IPS-18a (cell line): ENCODE data around the gene SLCO3A1.

Experiments
- H3K27ac ChIP-seq: one replicate; pipeline ENCODE4 v1.5.1; 2013; ENCODE audit warnings: low read length
- H3K27me3 ChIP-seq: one replicate; pipeline ENCODE4 v1.6.1; 2013; ENCODE audit warnings: mild to moderate bottlenecking, low read length; ENCODE audit not compliant: control insufficient read depth, insufficient read depth
- H3K36me3 ChIP-seq: one replicate; pipeline ENCODE4 v1.6.1; 2013; ENCODE audit warnings: low read depth, low read length; ENCODE audit not compliant: control insufficient read depth
- H3K4me1 ChIP-seq: one replicate; pipeline ENCODE4 v1.6.1; 2013; ENCODE audit warnings: low read depth, low read length; ENCODE audit not compliant: control insufficient read depth
- H3K4me3 ChIP-seq: one replicate; pipeline ENCODE4 v1.5.1; 2013; ENCODE audit warnings: low read length
- H3K9ac ChIP-seq: one replicate; pipeline ENCODE4 v1.6.1; 2013; ENCODE audit warnings: mild to moderate bottlenecking, low read length, moderate library complexity
- H3K9me3 ChIP-seq: one replicate; pipeline ENCODE4 v1.6.1; 2013; ENCODE audit warnings: low read depth, low read length; ENCODE audit not compliant: control insufficient read depth

SLCO3A1 gene

DNA sequence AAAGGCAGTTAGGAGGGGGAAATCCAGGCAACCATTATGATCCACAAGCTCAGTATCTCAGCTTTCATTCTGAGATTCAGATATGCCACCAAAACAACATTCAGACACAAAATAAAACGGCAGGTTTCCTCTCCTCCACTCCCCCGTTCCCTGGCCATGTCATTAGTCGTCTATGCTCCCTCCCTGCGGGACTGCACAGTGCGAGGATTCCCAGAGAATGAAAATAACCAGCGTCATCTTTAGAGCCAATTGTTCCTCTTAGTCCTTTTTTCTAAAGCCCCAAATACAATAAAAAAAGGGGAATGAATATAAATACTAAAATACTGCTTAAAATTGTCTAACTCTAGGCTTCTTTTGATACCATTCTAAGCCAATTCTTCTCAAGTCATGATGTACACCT is 7.8 kb upstream of the SLCO3A1 start:
- no peaks in the 10 kb centered on the region for H3K36me3 ChIP-seq
- H3K4me1 ChIP-seq, result no peaks in the 10 kb centered on the region
- no peak overlapping the region for H3K4me3 ChIP-seq
- H3K9me3 ChIP-seq, result no peaks in the 10 kb centered on the region
- H3K27ac ChIP-seq, result no peak overlapping the region
- no peak overlapping the region for H3K9ac ChIP-seq
- no peaks in the 10 kb centered on the region for H3K27me3 ChIP-seq

DNA sequence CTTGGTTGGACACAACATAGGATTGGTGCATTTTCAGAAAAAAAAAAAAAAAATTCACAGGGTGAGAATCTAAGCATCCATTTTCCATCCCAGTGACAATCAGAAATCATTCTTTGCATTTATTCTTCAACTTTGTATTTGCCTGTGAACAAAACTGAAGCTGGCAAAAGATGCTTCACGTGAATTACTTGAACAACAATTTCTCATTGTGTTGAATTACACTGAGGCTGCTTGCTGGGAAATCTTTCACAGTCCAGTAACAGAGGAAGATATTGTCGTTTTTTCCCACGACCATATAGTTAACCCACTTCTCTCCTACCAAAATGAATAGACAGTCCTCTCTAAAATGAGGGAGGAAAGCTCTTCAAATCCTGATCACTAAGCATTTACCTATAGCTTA is 4.3 kb upstream of the SLCO3A1 start:
- H3K9me3 ChIP-seq, result no peaks in the 10 kb centered on the region
- peaks cover 5% of the 10 kb centered on the region for H3K4me1 ChIP-seq
- no peak overlapping the region for H3K4me3 ChIP-seq
- no peak overlapping the region for H3K9ac ChIP-seq
- H3K27ac ChIP-seq, result no peak overlapping the region
- H3K36me3 ChIP-seq, result no peaks in the 10 kb centered on the region
- peaks cover under 1% of the 10 kb centered on the region for H3K27me3 ChIP-seq

DNA sequence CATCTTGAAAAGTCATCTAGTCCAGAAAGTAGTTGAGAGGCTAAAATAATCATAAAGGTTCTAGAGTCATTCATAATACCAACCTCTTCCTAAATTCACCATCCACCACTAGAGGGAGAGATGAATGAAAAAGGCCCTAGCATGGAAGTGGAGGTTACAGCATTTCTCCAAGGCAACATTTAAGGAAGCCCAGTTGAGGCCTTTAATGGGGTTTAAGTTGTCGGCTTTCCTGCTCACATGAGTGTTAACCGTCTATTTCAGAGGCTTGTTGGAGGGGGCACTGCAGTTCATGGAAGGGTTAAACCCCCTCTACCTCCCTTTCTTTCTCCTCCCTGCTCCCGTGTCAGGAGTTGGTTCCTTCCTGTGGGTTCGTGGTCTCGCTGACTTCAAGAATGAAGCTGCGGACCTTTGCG is 3.8 kb upstream of the SLCO3A1 start:
- no peak overlapping the region for H3K9ac ChIP-seq
- H3K4me3 ChIP-seq, result no peak overlapping the region
- peaks cover 7% of the 10 kb centered on the region for H3K27me3 ChIP-seq
- H3K27ac ChIP-seq, result no peak overlapping the region
- no peaks in the 10 kb centered on the region for H3K9me3 ChIP-seq
- H3K4me1 ChIP-seq, result peaks cover 9% of the 10 kb centered on the region
- H3K36me3 ChIP-seq, result no peaks in the 10 kb centered on the region

DNA sequence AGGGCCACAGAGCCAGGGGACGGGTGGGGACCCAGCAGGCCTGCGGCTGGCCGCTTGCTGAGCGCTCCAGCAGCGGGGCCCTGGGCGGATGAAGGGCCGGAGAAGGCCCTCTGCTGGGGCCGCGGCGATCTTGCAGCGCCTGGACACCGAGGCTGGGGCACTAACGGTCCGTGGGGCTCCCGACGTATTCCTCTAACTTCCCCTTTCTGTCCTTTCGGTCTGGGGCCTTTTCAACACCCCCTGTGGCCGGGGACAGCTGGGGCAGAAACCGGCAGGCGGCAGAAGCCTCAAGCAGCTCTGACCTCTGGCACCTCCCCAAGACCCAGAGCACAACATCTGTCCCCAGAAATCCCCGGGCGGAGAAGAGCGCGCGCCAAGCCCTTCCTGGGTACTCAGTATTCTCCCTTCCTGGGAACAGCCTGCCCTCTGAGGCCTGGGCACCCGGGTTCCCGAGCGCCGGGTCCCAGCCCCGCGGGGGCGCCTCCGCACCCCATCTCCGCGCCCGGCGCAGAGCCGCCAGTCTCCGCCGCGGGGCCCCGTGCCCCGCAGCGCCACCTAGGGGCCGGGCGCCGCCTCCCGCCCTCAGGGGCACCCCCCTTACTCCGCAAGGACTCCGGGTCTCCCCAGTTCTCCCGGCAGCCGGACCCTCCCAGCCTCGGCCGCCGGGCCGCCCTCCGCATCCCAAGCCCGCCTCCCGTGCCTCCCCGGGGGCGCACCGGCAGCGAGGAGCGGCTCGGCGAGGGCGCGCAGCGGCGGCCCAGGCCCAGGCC is 582 bp upstream of the SLCO3A1 start:
- Histone ChIP-seq H3K36me3 (no peaks in the 10 kb centered on the region), H3K9ac (no peak overlapping the region), H3K4me3 (peak overlapping the region; percentile 78), H3K27ac (no peak overlapping the region), H3K9me3 (no peaks in the 10 kb centered on the region), H3K4me1 (peaks cover 27% of the 10 kb centered on the region), H3K27me3 (peaks cover 18% of the 10 kb centered on the region)

DNA sequence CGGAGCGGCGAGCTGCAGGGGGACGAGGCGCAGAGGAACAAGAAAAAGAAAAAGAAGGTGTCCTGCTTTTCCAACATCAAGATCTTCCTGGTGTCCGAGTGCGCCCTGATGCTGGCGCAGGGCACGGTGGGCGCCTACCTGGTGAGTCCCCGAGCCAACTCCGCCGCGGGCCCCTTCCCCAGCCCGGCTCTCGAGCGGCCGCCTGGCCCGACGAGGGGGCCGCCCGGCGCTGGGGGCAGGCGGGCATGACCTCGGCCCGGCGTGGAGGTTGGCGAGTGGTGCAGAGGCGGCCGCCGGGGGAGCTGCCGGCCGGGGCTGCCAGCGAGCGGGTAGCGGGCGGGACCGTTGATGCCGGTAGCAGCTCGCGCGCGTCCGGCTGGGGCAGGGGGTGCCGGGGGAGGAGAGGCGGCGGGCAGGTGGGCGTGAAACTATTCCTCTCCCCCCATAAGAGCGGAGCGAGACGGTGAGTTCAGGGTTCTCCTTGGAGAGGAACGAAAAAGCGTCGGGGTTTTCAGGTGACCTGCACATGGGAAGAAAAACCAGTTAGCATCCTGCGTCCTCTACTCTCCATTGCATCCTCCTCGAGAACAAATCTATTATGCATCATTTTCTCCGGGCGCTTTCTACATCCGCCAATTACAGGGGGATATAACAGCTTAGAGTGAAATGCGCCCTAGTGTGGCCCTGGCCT is 585 bp downstream of the SLCO3A1 start:
- Histone ChIP-seq H3K9ac (peak overlapping the region; percentile 27), H3K4me3 (peak overlapping the region; percentile 68), H3K36me3 (no peaks in the 10 kb centered on the region), H3K27me3 (peaks cover 18% of the 10 kb centered on the region), H3K9me3 (no peaks in the 10 kb centered on the region), H3K27ac (no peak overlapping the region), H3K4me1 (peaks cover 27% of the 10 kb centered on the region)

DNA sequence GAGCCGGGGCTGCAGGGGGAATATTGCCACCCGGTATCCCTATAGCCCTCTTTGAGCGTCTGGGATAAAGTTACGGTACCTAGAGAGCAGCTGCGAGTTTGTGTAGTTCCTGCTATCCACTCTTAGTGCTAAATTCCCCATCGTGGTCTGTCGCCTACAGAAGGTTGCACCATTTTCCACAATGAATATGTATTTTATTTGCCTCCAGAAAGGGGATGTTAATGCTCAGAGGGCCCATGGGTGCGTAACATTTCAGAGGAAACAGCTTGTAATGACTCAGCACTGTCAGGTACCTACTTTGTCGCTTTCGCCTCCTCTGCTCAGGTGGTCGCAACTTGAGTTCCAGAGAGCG is 1.1 kb downstream of the SLCO3A1 start:
- Histone ChIP-seq H3K27me3 (peaks cover 18% of the 10 kb centered on the region), H3K36me3 (no peaks in the 10 kb centered on the region), H3K27ac (no peak overlapping the region), H3K9me3 (no peaks in the 10 kb centered on the region), H3K9ac (peak overlapping the region; percentile 27), H3K4me1 (peaks cover 27% of the 10 kb centered on the region), H3K4me3 (peak overlapping the region; percentile 68)

DNA sequence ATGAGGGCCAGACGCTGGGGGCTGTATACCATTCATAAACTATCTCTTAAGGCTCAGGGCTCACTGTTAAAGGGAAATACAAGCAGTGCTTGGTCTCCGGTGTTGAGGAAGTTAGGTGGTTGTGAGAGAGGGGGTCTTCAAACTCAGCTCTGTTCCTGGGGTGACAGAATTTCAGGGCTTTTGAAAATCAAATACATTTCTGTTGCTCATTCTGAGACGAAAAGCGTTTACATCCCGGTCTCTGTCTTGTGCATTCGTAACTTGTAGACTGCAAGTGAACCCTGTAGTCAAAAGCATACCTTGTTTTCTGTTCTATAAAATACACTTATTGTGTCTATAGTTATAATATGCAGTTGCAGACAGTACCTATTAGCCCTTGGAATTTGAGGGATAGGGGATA is 1.7 kb downstream of the SLCO3A1 start:
- Histone ChIP-seq H3K27ac (no peak overlapping the region), H3K9ac (no peak overlapping the region), H3K36me3 (no peaks in the 10 kb centered on the region), H3K27me3 (peaks cover 18% of the 10 kb centered on the region), H3K9me3 (no peaks in the 10 kb centered on the region), H3K4me1 (peaks cover 27% of the 10 kb centered on the region), H3K4me3 (peak overlapping the region; percentile 68)

DNA sequence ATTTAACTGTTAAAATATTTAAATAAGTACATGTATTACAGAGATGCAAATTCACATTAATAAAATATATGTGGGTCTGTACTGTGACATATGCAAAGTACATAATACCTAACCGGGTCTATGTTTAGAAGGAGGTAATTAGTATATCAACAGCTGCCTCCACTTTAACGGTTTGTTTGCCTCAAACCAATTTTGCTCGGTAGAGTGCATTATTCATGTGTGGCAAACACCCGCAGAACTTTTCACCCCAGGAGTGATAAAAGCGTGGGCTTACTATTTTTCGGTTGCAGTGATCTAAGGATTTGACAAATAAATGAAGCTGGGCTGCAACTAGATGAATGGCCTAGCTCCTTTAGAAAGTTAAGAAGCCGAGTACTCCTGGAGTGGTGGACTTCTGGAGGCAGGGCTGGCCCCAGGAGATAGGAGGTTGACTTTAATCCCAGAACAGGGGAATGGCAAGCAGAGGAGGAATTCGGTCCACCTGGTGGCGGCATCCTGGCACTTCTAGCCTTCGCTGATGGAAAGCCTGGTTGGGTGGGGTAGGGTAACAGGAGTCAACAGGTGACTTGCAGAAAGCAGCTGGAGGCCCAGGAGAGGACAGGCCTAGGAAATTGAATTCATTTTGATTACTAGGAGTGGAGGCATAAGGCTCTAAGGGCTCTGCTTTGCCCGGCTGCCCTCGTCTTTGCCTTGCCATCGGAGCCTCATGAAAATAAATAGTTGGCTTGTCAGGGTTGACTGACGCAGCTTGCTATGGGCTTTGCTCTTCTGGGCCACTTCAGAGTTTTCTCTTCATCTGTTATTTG is 2.4 kb downstream of the SLCO3A1 start:
- no peak overlapping the region for H3K9ac ChIP-seq
- peaks cover 27% of the 10 kb centered on the region for H3K4me1 ChIP-seq
- H3K9me3 ChIP-seq, result no peaks in the 10 kb centered on the region
- no peak overlapping the region for H3K4me3 ChIP-seq
- peaks cover 18% of the 10 kb centered on the region for H3K27me3 ChIP-seq
- no peak overlapping the region for H3K27ac ChIP-seq
- no peaks in the 10 kb centered on the region for H3K36me3 ChIP-seq

DNA sequence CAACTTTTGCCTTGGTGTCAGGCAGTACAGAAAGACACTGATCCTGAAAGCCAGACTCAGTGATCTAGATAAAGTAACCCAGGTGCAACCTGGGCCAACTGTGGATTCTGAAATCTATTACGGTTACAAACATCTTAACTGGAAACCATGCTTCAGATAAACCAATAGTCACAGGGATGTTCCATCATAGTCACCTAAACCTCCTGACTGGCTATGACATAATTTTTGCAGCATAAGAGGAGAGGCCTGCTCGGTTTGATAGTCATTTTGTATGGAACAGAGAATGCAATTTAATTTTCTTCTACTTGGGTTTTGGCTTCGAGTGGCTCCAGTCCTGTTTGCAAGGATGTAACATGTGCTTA is 3.7 kb downstream of the SLCO3A1 start:
- no peak overlapping the region for H3K4me3 ChIP-seq
- H3K9me3 ChIP-seq, result no peaks in the 10 kb centered on the region
- peaks cover 24% of the 10 kb centered on the region for H3K4me1 ChIP-seq
- no peaks in the 10 kb centered on the region for H3K36me3 ChIP-seq
- H3K9ac ChIP-seq, result no peak overlapping the region
- H3K27ac ChIP-seq, result no peak overlapping the region
- peaks cover 18% of the 10 kb centered on the region for H3K27me3 ChIP-seq

DNA sequence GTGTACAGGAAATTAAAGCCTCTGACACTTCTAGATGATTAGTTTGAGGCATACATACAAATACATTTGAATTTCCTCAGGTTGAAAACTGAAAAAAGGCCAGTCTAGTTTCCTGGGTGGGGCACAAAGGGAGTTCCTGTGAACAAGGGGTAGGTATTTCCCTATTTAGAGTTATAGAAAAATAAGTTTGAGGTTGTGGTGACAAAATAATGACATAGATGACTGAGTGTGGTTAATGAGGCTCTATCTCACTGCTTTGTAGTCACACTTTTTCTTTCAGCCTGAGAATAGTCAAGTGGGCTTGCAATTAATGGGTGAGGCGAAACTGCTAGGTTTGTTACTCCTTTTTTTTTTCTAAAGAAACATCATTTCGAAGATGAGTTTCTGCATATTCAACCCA is 4.3 kb downstream of the SLCO3A1 start:
- H3K4me1 ChIP-seq, result peaks cover 21% of the 10 kb centered on the region
- H3K27ac ChIP-seq, result no peak overlapping the region
- H3K27me3 ChIP-seq, result peaks cover 18% of the 10 kb centered on the region
- H3K9ac ChIP-seq, result no peak overlapping the region
- no peak overlapping the region for H3K4me3 ChIP-seq
- H3K9me3 ChIP-seq, result no peaks in the 10 kb centered on the region
- no peaks in the 10 kb centered on the region for H3K36me3 ChIP-seq

DNA sequence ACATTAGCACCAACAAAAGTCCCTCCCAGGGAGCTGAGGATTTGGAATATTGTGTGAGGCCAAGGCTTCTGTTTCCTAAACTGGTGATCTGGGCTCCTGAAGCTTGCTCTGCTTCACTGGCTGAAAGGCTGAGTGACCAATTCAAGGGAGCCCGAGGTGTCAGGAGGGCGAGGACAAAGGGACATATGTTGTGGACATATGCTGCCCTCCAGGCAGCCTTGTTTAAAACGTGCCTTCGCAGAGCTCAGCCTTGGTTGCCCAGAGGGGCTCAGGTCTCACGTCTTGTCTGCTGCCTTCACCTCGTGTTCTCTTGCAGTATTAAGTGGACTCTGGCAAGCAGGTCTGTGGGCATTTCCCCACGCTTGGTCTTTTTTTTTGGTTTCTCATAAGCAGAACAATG is 7.0 kb downstream of the SLCO3A1 start:
- H3K36me3 ChIP-seq, result no peaks in the 10 kb centered on the region
- H3K27me3 ChIP-seq, result peaks cover 4% of the 10 kb centered on the region
- H3K4me3 ChIP-seq, result no peak overlapping the region
- no peak overlapping the region for H3K27ac ChIP-seq
- no peak overlapping the region for H3K9ac ChIP-seq
- peaks cover 11% of the 10 kb centered on the region for H3K4me1 ChIP-seq
- H3K9me3 ChIP-seq, result no peaks in the 10 kb centered on the region
